ENCODE results near the gene TMEM217. TPM values are rescaled to one million over a fixed set of nuclear protein-coding genes. Genes with fewer than 3 reads are reported as not detected.

Gene TMEM217
- total and polyA plus RNA-seq, 2 donors (not counting 1 experiment from before 2014, with no cell fraction given): 0.73 to 1.2 TPM

- Histone ChIP-seq H4K20me1 (ENCODE audit: control insufficient read depth, insufficient read depth, low read length, poor library complexity, severe bottlenecking) (peaks cover 18% of the 10 kb centered on the region), H2AFZ (ENCODE audit: insufficient read depth, low read depth, low read length, poor library complexity, severe bottlenecking) (no peak overlapping the region), H3K79me2 (ENCODE audit: control insufficient read depth, insufficient read depth, low read length) (peaks cover 31% of the 10 kb centered on the region), H3K9ac (ENCODE audit: low read length) (no peak overlapping the region), H3K27ac (ENCODE audit: low read length in 2 of 2) (no peak overlapping the region), H3K36me3 (replicated peaks in 1 of 2; ENCODE audit: control extremely low read depth in 1 of 2, control insufficient read depth in 1 of 2, extremely low read depth in 1 of 2, insufficient read depth in 2 of 2, low read length in 1 of 2) (peaks cover 5 to 13% of the 10 kb centered on the region in 2 experiments), H3K4me1 (ENCODE audit: control insufficient read depth in 2 of 2, insufficient read depth in 2 of 2, low read length in 2 of 2) (peaks cover 21 to 23% of the 10 kb centered on the region in 2 donors), H3K27me3 (replicated peaks in 1 of 4; ENCODE audit: control extremely low read depth in 1 of 4, control insufficient read depth in 3 of 4, insufficient read depth in 4 of 4, low read length in 3 of 4) (no peaks in the 10 kb centered on the region), H3K4me3 (ENCODE audit: control extremely low read depth in 1 of 5, extremely low read depth in 1 of 5, insufficient read depth in 1 of 5, low read depth in 2 of 5, low read length in 4 of 5) (no peak overlapping the region), H3K4me2 (replicated peaks; ENCODE audit: low read depth, low read length, poor library complexity, severe bottlenecking) (no peak overlapping the region), H3K9me3 (ENCODE audit: control extremely low read depth in 1 of 3, control insufficient read depth in 2 of 3, insufficient read depth in 1 of 3, low read length in 2 of 3) (no peaks in the 10 kb centered on the region)
- intact Hi-C loops (cut with micrococcal nuclease): no loop called here
- no peak overlapping the region for H3K4me3 Mint-ChIP-seq
- POLR2A ChIA-PET: interaction anchor here (0.6 kb wide), 1 partner anchor 475 kb away, joined by 3 read pairs; no protein-coding TSS in a partner anchor
- no peak overlapping the region for H3K27ac Mint-ChIP-seq
- no peaks in the 10 kb centered on the region for H3K9me3 Mint-ChIP-seq (ENCODE audit: insufficient read depth)
- no peaks in the 10 kb centered on the region for H3K27me3 Mint-ChIP-seq
- DNase-seq (no peak), ATAC-seq (ENCODE audit: low read depth) (no peak)
- TF ChIP-seq EZH2 (IDR thresholded peaks at IDR 0.05; ENCODE audit: borderline replicate concordance, insufficient read depth, low read depth, low read length, poor library complexity, severe bottlenecking): no peak
- no peak for TF ChIP-seq CTCF (IDR thresholded peaks at IDR 0.05)
- peaks cover 38% of the 10 kb centered on the region for H3K4me1 Mint-ChIP-seq
- 73% methylated on average over 4 of the region's 8 CpGs for WGBS (ENCODE audit: insufficient coverage)
- CTCF ChIA-PET: no interaction called here
Measured at GRCh38 chr6:37272834-37273566, 15.1 kb upstream of the TMEM217 start.

GRCh38 chr6:37269105-37269504 lies 11.2 kb upstream of the TMEM217 start:
- H3K4me1 Mint-ChIP-seq: peaks cover 25% of the 10 kb centered on the region
- no peak overlapping the region for H3K4me3 Mint-ChIP-seq
- Histone ChIP-seq H3K27ac (ENCODE audit: low read length in 2 of 2) (no peak overlapping the region), H3K36me3 (replicated peaks in 1 of 2; ENCODE audit: control extremely low read depth in 1 of 2, control insufficient read depth in 1 of 2, extremely low read depth in 1 of 2, insufficient read depth in 2 of 2, low read length in 1 of 2) (peaks cover 5 to 13% of the 10 kb centered on the region in 2 experiments), H3K4me3 (ENCODE audit: control extremely low read depth in 1 of 5, extremely low read depth in 1 of 5, insufficient read depth in 1 of 5, low read depth in 2 of 5, low read length in 4 of 5) (no peak overlapping the region), H3K4me2 (replicated peaks; ENCODE audit: low read depth, low read length, poor library complexity, severe bottlenecking) (no peak overlapping the region), H2AFZ (ENCODE audit: insufficient read depth, low read depth, low read length, poor library complexity, severe bottlenecking) (no peak overlapping the region), H3K4me1 (ENCODE audit: control insufficient read depth in 2 of 2, insufficient read depth in 2 of 2, low read length in 2 of 2) (no peaks in the 10 kb centered on the region), H3K9ac (ENCODE audit: low read length) (no peak overlapping the region), H3K79me2 (ENCODE audit: control insufficient read depth, insufficient read depth, low read length) (peaks cover 28% of the 10 kb centered on the region), H3K27me3 (replicated peaks in 1 of 4; ENCODE audit: control extremely low read depth in 1 of 4, control insufficient read depth in 3 of 4, insufficient read depth in 4 of 4, low read length in 3 of 4) (no peaks in the 10 kb centered on the region), H3K9me3 (ENCODE audit: control extremely low read depth in 1 of 3, control insufficient read depth in 2 of 3, insufficient read depth in 1 of 3, low read length in 2 of 3) (no peaks in the 10 kb centered on the region), H4K20me1 (ENCODE audit: control insufficient read depth, insufficient read depth, low read length, poor library complexity, severe bottlenecking) (peaks cover 5% of the 10 kb centered on the region)
- POLR2A ChIA-PET: no interaction called here
- no CpG with 5 or more reads among the region's 2 CpGs for WGBS (ENCODE audit: insufficient coverage)
- H3K27me3 Mint-ChIP-seq: no peaks in the 10 kb centered on the region
- intact Hi-C loops (cut with micrococcal nuclease): no loop called here
- CTCF ChIA-PET: no interaction called here
- TF ChIP-seq EZH2 (IDR thresholded peaks at IDR 0.05; ENCODE audit: borderline replicate concordance, insufficient read depth, low read depth, low read length, poor library complexity, severe bottlenecking): no peak
- no peak for TF ChIP-seq CTCF (IDR thresholded peaks at IDR 0.05)
- no peaks in the 10 kb centered on the region for H3K9me3 Mint-ChIP-seq (ENCODE audit: insufficient read depth)
- ATAC-seq (ENCODE audit: low read depth) (no peak), DNase-seq (no peak)
- H3K27ac Mint-ChIP-seq: no peak overlapping the region

Measured in B cell (primary cell).